GM13976 (cell line): Measurements from ENCODE around the gene INPP5J.

ENCODE experiments used
- DNase-seq: peaks from one replicate; pipeline ENCODE4 v3.0.0; 2012; ENCODE audit warnings: low spot score
- CTCF ChIP-seq: IDR thresholded peaks from 2 replicates; pipeline ENCODE4 v1.5.1; 2012; ENCODE audit warnings: borderline replicate concordance, mild to moderate bottlenecking; ENCODE audit not compliant: insufficient read depth; ENCODE audit errors: extremely low read depth, missing control alignments, control extremely low read depth
- in situ Hi-C: fragments of 300-500 bp; cut with MboI; formaldehyde crosslinking; loops from one replicate; pipeline ENCODE4 v1.12.0; 2022; ENCODE audit warnings: low sequenced_read_pairs, mixed read lengths, inconsistent platforms; ENCODE audit not compliant: unreplicated experiment

INPP5J gene

DNA sequence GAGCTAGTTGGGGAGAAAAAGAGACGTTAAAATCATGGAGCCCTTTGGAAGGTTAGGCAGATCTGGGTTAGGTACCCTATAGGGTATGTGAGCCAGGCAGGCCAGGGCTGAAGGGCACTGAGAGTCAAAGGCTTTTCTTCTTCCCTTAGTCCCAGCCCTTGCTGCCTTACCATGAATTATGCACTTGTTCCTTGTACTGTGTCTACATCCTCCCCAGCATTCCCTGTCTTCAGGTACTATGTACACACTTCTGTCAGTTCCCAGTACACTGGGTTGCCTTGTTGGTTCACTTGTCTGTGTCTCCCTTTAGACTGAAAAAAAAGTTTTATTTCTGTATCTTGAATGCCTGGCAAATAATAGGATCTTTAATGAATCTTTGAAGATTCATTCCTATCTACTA lies 54.2 kb downstream of the INPP5J start:
- no peak for DNase-seq
- in situ Hi-C loops: no loop called here

GRCh38 chr22:31177420-31178162 lies 54.8 kb downstream of the INPP5J start:
- in situ Hi-C loops: no loop called here
- TF ChIP-seq CTCF: no peak
- DNase-seq: no peak

More for the DNA sequence above, 54.2 kb downstream of the INPP5J start:
- no peak for TF ChIP-seq CTCF

GRCh38 chr22:31178859-31179258 lies 56.1 kb downstream of the INPP5J start:
- no peak for TF ChIP-seq CTCF
- in situ Hi-C loops: no loop called here
- no peak for DNase-seq

- no peak for DNase-seq
These were observed 56.6 kb downstream of the INPP5J start for GRCh38 chr22:31179345-31179744.

GRCh38 chr22:31184015-31184414 lies 61.2 kb downstream of the INPP5J start:
- no peak for TF ChIP-seq CTCF
- in situ Hi-C loops: no loop called here
- no peak for DNase-seq

More at GRCh38 chr22:31179345-31179744, 56.6 kb downstream of the INPP5J start:
- TF ChIP-seq CTCF: no peak
- in situ Hi-C loops: no loop called here
